HEK293 (cell line): ENCODE results near the gene LSM3.

ENCODE experiments used
- CTCF ChIP-seq: fragments of 450-650 bp; formaldehyde crosslinking; IDR thresholded peaks from 2 replicates; pipeline ENCODE4 v1.5.1; 2016; ENCODE audit warnings: missing biosample characterization, missing genetic modification characterization
- SALL2 ChIP-seq: fragments of 450-650 bp; formaldehyde crosslinking; IDR thresholded peaks from 2 replicates; pipeline ENCODE4 v1.5.0; 2017; ENCODE audit warnings: missing biosample characterization, mild to moderate bottlenecking, missing genetic modification characterization, borderline replicate concordance
- TCF7L2 ChIP-seq: IDR thresholded peaks from 2 replicates; pipeline ENCODE4 v1.6.1; 2011; ENCODE audit warnings: low read depth, mild to moderate bottlenecking, inconsistent platforms, low read length, moderate library complexity, borderline replicate concordance
- ZNF138 ChIP-seq: fragments of 450-650 bp; formaldehyde crosslinking; IDR thresholded peaks from 2 replicates; pipeline ENCODE4 v1.5.1; 2016; ENCODE audit warnings: missing biosample characterization, missing genetic modification characterization, borderline replicate concordance
- ZNF18 ChIP-seq: fragments of 450-650 bp; formaldehyde crosslinking; IDR thresholded peaks from 2 replicates; pipeline ENCODE4 v1.5.1; 2016; ENCODE audit warnings: missing biosample characterization, missing genetic modification characterization
- ZNF2 ChIP-seq: fragments of 450-650 bp; formaldehyde crosslinking; IDR thresholded peaks from 2 replicates; pipeline ENCODE4 v1.5.1; 2016; ENCODE audit warnings: missing biosample characterization, missing genetic modification characterization
- ZNF274 ChIP-seq, 2 experiments: fragments of 200-500 bp in 1 of 2; fragments of 450-650 bp in 1 of 2; sonication (Bioruptor generic) in 1 of 2; formaldehyde crosslinking in 1 of 2; IDR thresholded peaks; 2 replicates each; pipeline versions ENCODE4 v1.5.1 to v1.6.1; 2014 to 2016; ENCODE audit warnings: borderline replicate concordance in 1 of 2, inconsistent platforms in 1 of 2, low read length in 1 of 2, missing biosample characterization in 1 of 2, missing genetic modification characterization in 1 of 2
- ZNF544 ChIP-seq: fragments of 450-650 bp; formaldehyde crosslinking; IDR thresholded peaks from 2 replicates; pipeline ENCODE4 v1.5.0; 2017; ENCODE audit warnings: missing biosample characterization, missing genetic modification characterization
- ZNF561 ChIP-seq: fragments of 450-650 bp; IDR thresholded peaks from 2 replicates; pipeline ENCODE4 v1.5.1; 2018; ENCODE audit warnings: missing biosample characterization, missing genetic modification characterization, borderline replicate concordance
- ZSCAN18 ChIP-seq: fragments of 450-650 bp; formaldehyde crosslinking; IDR thresholded peaks from 2 replicates; pipeline ENCODE4 v1.5.1; 2016; ENCODE audit warnings: missing biosample characterization, missing genetic modification characterization
- TF ChIP-seq, protein P1 (sequence below): fragments of 450-650 bp; formaldehyde crosslinking; IDR thresholded peaks from 2 replicates; pipeline ENCODE4 v1.5.1; 2016; ENCODE audit warnings: missing biosample characterization, missing genetic modification characterization
- TF ChIP-seq, protein P2 (sequence below): sonication (generic); formaldehyde crosslinking; IDR thresholded peaks from 2 replicates; pipeline ENCODE4 v1.8.1; 2022; ENCODE audit warnings: mild to moderate bottlenecking, moderate library complexity, missing genetic modification reagents

- TF ChIP-seq CTCF (tag by site-specific recombination) (no peak), ZNF138 (tag by site-specific recombination) (no peak), TCF7L2 (no peak), ZNF561 (tag by site-specific recombination) (no peak), SALL2 (no peak), ZSCAN18 (tag by site-specific recombination) (no peak), ZNF274 (IDR thresholded peaks at IDR 0.05; ENCODE audit: low read length) (no peak), ZNF274 (tag by site-specific recombination; IDR thresholded peaks at IDR 0.05; ENCODE audit: borderline replicate concordance) (no peak), ZNF544 (no peak), ZNF18 (tag by site-specific recombination) (no peak), ZNF2 (tag by site-specific recombination) (no peak)
- TF ChIP-seq, protein P1, sequence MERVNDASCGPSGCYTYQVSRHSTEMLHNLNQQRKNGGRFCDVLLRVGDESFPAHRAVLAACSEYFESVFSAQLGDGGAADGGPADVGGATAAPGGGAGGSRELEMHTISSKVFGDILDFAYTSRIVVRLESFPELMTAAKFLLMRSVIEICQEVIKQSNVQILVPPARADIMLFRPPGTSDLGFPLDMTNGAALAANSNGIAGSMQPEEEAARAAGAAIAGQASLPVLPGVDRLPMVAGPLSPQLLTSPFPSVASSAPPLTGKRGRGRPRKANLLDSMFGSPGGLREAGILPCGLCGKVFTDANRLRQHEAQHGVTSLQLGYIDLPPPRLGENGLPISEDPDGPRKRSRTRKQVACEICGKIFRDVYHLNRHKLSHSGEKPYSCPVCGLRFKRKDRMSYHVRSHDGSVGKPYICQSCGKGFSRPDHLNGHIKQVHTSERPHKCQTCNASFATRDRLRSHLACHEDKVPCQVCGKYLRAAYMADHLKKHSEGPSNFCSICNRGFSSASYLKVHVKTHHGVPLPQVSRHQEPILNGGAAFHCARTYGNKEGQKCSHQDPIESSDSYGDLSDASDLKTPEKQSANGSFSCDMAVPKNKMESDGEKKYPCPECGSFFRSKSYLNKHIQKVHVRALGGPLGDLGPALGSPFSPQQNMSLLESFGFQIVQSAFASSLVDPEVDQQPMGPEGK (tag by site-specific recombination): no peak
- TF ChIP-seq, protein P2, sequence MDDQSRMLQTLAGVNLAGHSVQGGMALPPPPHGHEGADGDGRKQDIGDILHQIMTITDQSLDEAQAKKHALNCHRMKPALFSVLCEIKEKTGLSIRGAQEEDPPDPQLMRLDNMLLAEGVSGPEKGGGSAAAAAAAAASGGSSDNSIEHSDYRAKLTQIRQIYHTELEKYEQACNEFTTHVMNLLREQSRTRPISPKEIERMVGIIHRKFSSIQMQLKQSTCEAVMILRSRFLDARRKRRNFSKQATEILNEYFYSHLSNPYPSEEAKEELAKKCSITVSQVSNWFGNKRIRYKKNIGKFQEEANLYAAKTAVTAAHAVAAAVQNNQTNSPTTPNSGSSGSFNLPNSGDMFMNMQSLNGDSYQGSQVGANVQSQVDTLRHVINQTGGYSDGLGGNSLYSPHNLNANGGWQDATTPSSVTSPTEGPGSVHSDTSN: no peak
These were observed 33.4 kb downstream of the LSM3 start for GRCh38 chr3:14212032-14212431.
